HepG2 (cell line): ENCODE data around the gene TAS2R19. TPM values are rescaled to one million over a fixed set of nuclear protein-coding genes. Genes with fewer than 3 reads are reported as not detected.

Experiments used
- CAMTA2 ChIP-seq: sonication (generic); formaldehyde crosslinking; IDR thresholded peaks from 2 replicates; pipeline ENCODE4 v1.4.0; 2020; ENCODE audit warnings: mild to moderate bottlenecking, missing genetic modification reagents, borderline replicate concordance
- CSRNP2 ChIP-seq: sonication (generic); formaldehyde crosslinking; conservative IDR thresholded peaks from 2 replicates; pipeline ENCODE4 v1.8.0; 2022; ENCODE audit warnings: low read depth, missing genetic modification reagents
- HOXA5 ChIP-seq: sonication (generic); formaldehyde crosslinking; IDR thresholded peaks from 2 replicates; pipeline ENCODE4 v1.4.0; 2020; ENCODE audit warnings: missing genetic modification reagents
- ISX ChIP-seq: sonication (generic); formaldehyde crosslinking; conservative IDR thresholded peaks from 2 replicates; pipeline ENCODE4 v1.5.0; 2020; ENCODE audit warnings: missing genetic modification reagents
- LCORL ChIP-seq, 2 experiments: fragments of 450-650 bp in 1 of 2; sonication (generic) in 1 of 2; formaldehyde crosslinking in 1 of 2; IDR thresholded peaks; 2 replicates each; pipeline versions ENCODE4 v1.5.0 to v1.6.1; 2017 to 2020; ENCODE audit warnings: antibody characterized with exemption in 1 of 2, missing genetic modification reagents in 1 of 2
- MAFF ChIP-seq: IDR thresholded peaks from 2 replicates; pipeline ENCODE4 v1.6.1; 2011; ENCODE audit warnings: low read depth, low read length, improper control_type of control experiment
- MATR3 ChIP-seq: sonication (generic); formaldehyde crosslinking; IDR thresholded peaks from 2 replicates; pipeline ENCODE4 v1.4.0; 2020; ENCODE audit warnings: missing genetic modification reagents
- MXD1 ChIP-seq: sonication (generic); formaldehyde crosslinking; IDR thresholded peaks from 2 replicates; pipeline ENCODE4 v1.4.0; 2020; ENCODE audit warnings: mild to moderate bottlenecking, missing genetic modification reagents
- NR0B2 ChIP-seq: sonication (generic); formaldehyde crosslinking; IDR thresholded peaks from 2 replicates; pipeline ENCODE4 v1.4.0; 2020; ENCODE audit warnings: mild to moderate bottlenecking, missing genetic modification reagents
- NR2C2 ChIP-seq: sonication (generic); formaldehyde crosslinking; IDR thresholded peaks from 2 replicates; pipeline ENCODE4 v1.4.0; 2020; ENCODE audit warnings: missing genetic modification reagents, mild to moderate bottlenecking, moderate library complexity, borderline replicate concordance
- PHB2 ChIP-seq: fragments of 450-650 bp; IDR thresholded peaks from 2 replicates; pipeline ENCODE4 v1.6.1; 2018; ENCODE audit not compliant: partially characterized antibody
- SOX6 ChIP-seq, 2 experiments: fragments of 450-650 bp in 1 of 2; sonication (generic) in 1 of 2; formaldehyde crosslinking in 1 of 2; IDR thresholded peaks; 2 replicates each; pipeline versions ENCODE4 v1.4.0 to v1.6.1; 2017 to 2020; ENCODE audit warnings: antibody characterized with exemption in 1 of 2, mild to moderate bottlenecking in 1 of 2, missing genetic modification reagents in 1 of 2
- SP1 ChIP-seq, 2 experiments: fragments of 450-650 bp in 1 of 2; sonication (generic) in 1 of 2; formaldehyde crosslinking in 1 of 2; IDR thresholded peaks; 2 replicates each; pipeline versions ENCODE4 v1.4.0 to v1.6.1; 2016 to 2020; ENCODE audit warnings: missing genetic modification reagents in 1 of 2
- THYN1 ChIP-seq: sonication (generic); formaldehyde crosslinking; IDR thresholded peaks from 2 replicates; pipeline ENCODE4 v1.8.1; 2023; ENCODE audit warnings: low read depth, mild to moderate bottlenecking, moderate library complexity, missing genetic modification reagents, borderline replicate concordance
- TP53 ChIP-seq: sonication (generic); formaldehyde crosslinking; conservative IDR thresholded peaks from 2 replicates; pipeline ENCODE4 v1.4.0; 2020; ENCODE audit warnings: missing genetic modification reagents
- TRAFD1 ChIP-seq: sonication (generic); formaldehyde crosslinking; IDR thresholded peaks from 2 replicates; pipeline ENCODE4 v1.5.1; 2020; ENCODE audit warnings: missing genetic modification reagents, mild to moderate bottlenecking, borderline replicate concordance
- ZEB1 ChIP-seq: IDR thresholded peaks from 2 replicates; pipeline ENCODE4 v1.6.1; 2012; ENCODE audit warnings: mild to moderate bottlenecking, low read depth, inconsistent platforms; ENCODE audit not compliant: insufficient replicate concordance
- ZFAT ChIP-seq: sonication (generic); formaldehyde crosslinking; conservative IDR thresholded peaks from 2 replicates; pipeline ENCODE4 v1.8.1; 2023; ENCODE audit warnings: missing genetic modification reagents, inconsistent platforms
- ZFP91 ChIP-seq: sonication (generic); formaldehyde crosslinking; IDR thresholded peaks from 2 replicates; pipeline ENCODE4 v1.9.0; 2022; ENCODE audit warnings: missing genetic modification reagents, mild to moderate bottlenecking, borderline replicate concordance
- ZNF292 ChIP-seq: sonication (generic); formaldehyde crosslinking; IDR thresholded peaks from 2 replicates; pipeline ENCODE4 v1.8.1; 2022; ENCODE audit warnings: mild to moderate bottlenecking, low read depth, missing genetic modification reagents, borderline replicate concordance
- ZNF501 ChIP-seq: sonication (generic); formaldehyde crosslinking; IDR thresholded peaks from 2 replicates; pipeline ENCODE4 v1.5.1; 2020; ENCODE audit warnings: mild to moderate bottlenecking, moderate library complexity, missing genetic modification reagents
- ZNF704 ChIP-seq: sonication (generic); formaldehyde crosslinking; IDR thresholded peaks from 2 replicates; pipeline ENCODE4 v1.8.1; 2023; ENCODE audit warnings: mild to moderate bottlenecking, inconsistent platforms, moderate library complexity, missing genetic modification reagents, borderline replicate concordance
- ZNF879 ChIP-seq: sonication (generic); formaldehyde crosslinking; IDR thresholded peaks from 2 replicates; pipeline ENCODE4 v1.8.1; 2023; ENCODE audit warnings: missing genetic modification reagents
- polyA plus RNA-seq, 8 experiments: library from polyadenylated mRNA; depleted of rRNA in 3 of 8; stranded (reverse) in 7 of 8; unstranded in 1 of 8; fragments of >200 nt; fragmentation: Illumina TruSeq in 4 of 8; extraction: Trizol in 4 of 8; gene quantifications; 2 replicates each; pipeline versions ENCODE4 v1.2.1 to v1.2.3, GENCODE V29; 2011 to 2016; ENCODE audit warnings: low read depth in 4 of 8, missing spikeins in 1 of 8, mixed read lengths in 1 of 8; ENCODE audit not compliant: insufficient read depth in 1 of 8
- total RNA-seq, 5 experiments: library from RNA; depleted of rRNA; stranded (reverse); fragments of >200 nt; fragmentation: Illumina TruSeq; extraction: Trizol; gene quantifications; 2 replicates each; pipeline ENCODE4 v1.2.3, GENCODE V29; 2016; ENCODE audit warnings: low read depth in 1 of 5

TAS2R19 gene
- total and polyA plus RNA-seq, 2 of the 13 experiments (the other 11 are each of a cell fraction or from before 2014, with no cell fraction given), result 0.62 to 5.3 TPM

GRCh38 chr12:11071414-11071813 is 49.0 kb upstream of the TAS2R19 start (continued):
- TF ChIP-seq ZNF501, result no peak
- no peak for TF ChIP-seq SP1 (IDR thresholded peaks at IDR 0.05)
- no peak for TF ChIP-seq SP1 (CRISPR knock-in tag; IDR thresholded peaks at IDR 0.05)
- no peak for TF ChIP-seq SOX6 (IDR thresholded peaks at IDR 0.05)
- TF ChIP-seq SOX6 (CRISPR knock-in tag; IDR thresholded peaks at IDR 0.05), result peak; percentile 64
- no peak for TF ChIP-seq CAMTA2 (CRISPR knock-in tag)
- no peak for TF ChIP-seq TP53 (CRISPR knock-in tag)
- TF ChIP-seq ZFAT, result no peak
- no peak for TF ChIP-seq ZFP91 (CRISPR knock-in tag)
- TF ChIP-seq ZNF292, result no peak
- no peak for TF ChIP-seq HOXA5
- TF ChIP-seq THYN1 (CRISPR knock-in tag), result no peak
- TF ChIP-seq NR2C2, result no peak
- TF ChIP-seq TRAFD1, result no peak
- TF ChIP-seq PHB2, result no peak
- no peak for TF ChIP-seq MATR3
- TF ChIP-seq ZEB1, result no peak
- TF ChIP-seq ISX (CRISPR knock-in tag), result no peak
- no peak for TF ChIP-seq CSRNP2 (CRISPR knock-in tag)
- no peak for TF ChIP-seq ZNF879 (CRISPR knock-in tag)
- TF ChIP-seq MXD1, result no peak
- TF ChIP-seq NR0B2, result no peak
- TF ChIP-seq LCORL (IDR thresholded peaks at IDR 0.05), result no peak
- TF ChIP-seq LCORL (CRISPR knock-in tag; IDR thresholded peaks at IDR 0.05), result no peak
- TF ChIP-seq MAFF, result no peak
- no peak for TF ChIP-seq ZNF704
